Upper lobe of left lung (tissue), 4 donors: ENCODE measurements around the gene CBFA2T3.
"Not testable (repeated sequence)": the region's sequence is repeated elsewhere in the genome, so short reads cannot be mapped to it uniquely, and the experiment has no call there.

ENCODE experiments used
- CTCF ChIP-seq, 6 experiments: fragments of 450-650 bp in 4 of 6; fragments of 200-600 bp in 2 of 6; sonication (generic) in 2 of 6; IDR thresholded peaks; one replicate each; pipeline ENCODE4 v1.5.1; 2016 to 2019; ENCODE audit warnings: antibody characterized with exemption in 6 of 6
- POLR2A ChIP-seq, 4 donors: fragments of 450-650 bp; IDR thresholded peaks; one replicate each; pipeline ENCODE4 v1.5.1; 2016 to 2017; ENCODE audit warnings: antibody characterized with exemption in 4 of 4, mild to moderate bottlenecking in 2 of 4
- POLR2AphosphoS5 ChIP-seq, 2 donors: sonication (generic); formaldehyde crosslinking; IDR thresholded peaks; one replicate each; pipeline ENCODE4 v1.5.1; 2017; ENCODE audit warnings: antibody characterized with exemption in 2 of 2

- not testable (repeated sequence) for TF ChIP-seq CTCF, POLR2AphosphoS5, POLR2A (IDR thresholded peaks at IDR 0.05)
These were observed 39.6 kb upstream of the CBFA2T3 start for GRCh38 chr16:89016561-89016960.
